IPS-18a (cell line): Measurements from ENCODE around the gene MAP3K19.
"Not testable (repeated sequence)": the region's sequence is repeated elsewhere in the genome, so short reads cannot be mapped to it uniquely, and the experiment has no call there.

Source experiments
- H3K27ac ChIP-seq: one replicate; pipeline ENCODE4 v1.5.1; 2013; ENCODE audit warnings: low read length
- H3K27me3 ChIP-seq: one replicate; pipeline ENCODE4 v1.6.1; 2013; ENCODE audit warnings: mild to moderate bottlenecking, low read length; ENCODE audit not compliant: control insufficient read depth, insufficient read depth
- H3K36me3 ChIP-seq: one replicate; pipeline ENCODE4 v1.6.1; 2013; ENCODE audit warnings: low read depth, low read length; ENCODE audit not compliant: control insufficient read depth
- H3K4me1 ChIP-seq: one replicate; pipeline ENCODE4 v1.6.1; 2013; ENCODE audit warnings: low read depth, low read length; ENCODE audit not compliant: control insufficient read depth
- H3K4me3 ChIP-seq: one replicate; pipeline ENCODE4 v1.5.1; 2013; ENCODE audit warnings: low read length
- H3K9ac ChIP-seq: one replicate; pipeline ENCODE4 v1.6.1; 2013; ENCODE audit warnings: mild to moderate bottlenecking, low read length, moderate library complexity
- H3K9me3 ChIP-seq: one replicate; pipeline ENCODE4 v1.6.1; 2013; ENCODE audit warnings: low read depth, low read length; ENCODE audit not compliant: control insufficient read depth

Gene MAP3K19

DNA sequence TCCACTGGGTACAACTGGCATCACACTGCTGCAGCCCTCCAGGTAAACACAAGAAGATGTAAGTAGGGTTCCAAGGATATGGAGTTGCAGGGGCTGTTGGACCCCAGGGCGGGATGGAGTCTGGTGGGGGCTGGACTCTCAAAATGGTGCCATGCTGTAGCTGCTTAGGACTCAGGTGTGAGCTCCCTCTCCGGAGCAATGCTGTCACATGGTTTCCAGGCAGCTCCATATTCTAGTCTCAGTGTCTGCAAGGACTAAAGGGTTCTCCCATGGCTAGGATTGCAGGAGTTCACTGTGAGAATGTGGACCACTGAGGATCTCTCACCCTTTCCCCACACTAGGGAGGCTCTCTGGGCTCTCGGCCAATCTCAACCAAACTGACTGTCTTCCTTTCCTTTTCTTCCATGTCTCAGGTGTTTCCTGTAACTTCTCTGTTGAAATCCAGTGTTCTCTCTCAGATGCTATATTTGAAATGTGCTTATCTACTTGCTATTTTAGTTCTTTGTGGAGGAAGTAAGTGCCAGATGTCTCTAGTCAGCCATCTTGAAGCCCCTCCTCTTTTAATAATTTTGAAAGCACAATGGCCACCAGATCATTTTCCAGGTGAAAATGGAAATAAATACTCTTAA, 71.1 kb downstream of the MAP3K19 start:
- Histone ChIP-seq H3K27me3 (no peaks in the 10 kb centered on the region), H3K4me1 (no peaks in the 10 kb centered on the region), H3K9me3 (peaks cover 8% of the 10 kb centered on the region), H3K36me3 (no peaks in the 10 kb centered on the region), H3K27ac (no peak overlapping the region), H3K9ac (no peak overlapping the region), H3K4me3 (no peak overlapping the region)

DNA sequence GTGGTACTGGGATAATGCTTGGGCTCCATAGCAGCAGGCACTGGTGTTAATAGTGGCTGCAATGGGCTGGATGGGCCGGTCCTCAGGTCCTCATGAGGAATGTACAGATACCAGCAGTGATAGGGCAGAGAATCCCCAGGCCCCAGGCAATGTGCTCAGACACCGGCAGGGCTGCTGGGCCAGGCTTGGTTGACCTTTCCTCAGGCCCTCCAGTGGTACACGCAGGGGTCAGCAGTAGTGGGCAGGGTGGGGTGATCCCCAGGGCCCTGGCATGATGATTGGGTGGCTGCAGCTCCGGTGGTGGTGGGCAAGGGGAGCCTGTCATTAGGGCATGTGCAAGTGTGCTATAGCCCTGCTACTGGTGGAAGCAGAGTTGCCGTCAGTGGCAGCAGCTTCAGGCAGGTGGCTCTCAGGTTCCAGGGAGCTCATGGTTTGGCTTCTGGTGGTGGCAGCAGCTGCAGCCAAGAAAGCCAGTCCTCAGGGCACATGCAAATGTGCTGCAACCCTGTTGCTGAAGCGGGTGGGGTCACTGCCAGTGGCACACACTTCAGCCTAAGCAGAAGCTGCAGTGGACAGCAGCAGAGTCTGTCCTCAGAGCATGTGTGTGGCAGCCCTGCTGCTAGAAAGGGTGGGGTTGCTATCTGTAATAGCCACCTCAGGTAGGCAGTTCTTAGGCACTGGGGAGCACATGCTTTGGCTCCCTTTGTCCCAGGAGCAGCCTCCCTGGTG, 71.8 kb downstream of the MAP3K19 start:
- H3K4me3 ChIP-seq, result no peak overlapping the region
- H3K9me3 ChIP-seq, result peaks cover 8% of the 10 kb centered on the region
- H3K9ac ChIP-seq, result no peak overlapping the region
- H3K27ac ChIP-seq, result no peak overlapping the region
- H3K36me3 ChIP-seq, result no peaks in the 10 kb centered on the region
- H3K27me3 ChIP-seq, result no peaks in the 10 kb centered on the region
- no peaks in the 10 kb centered on the region for H3K4me1 ChIP-seq

DNA sequence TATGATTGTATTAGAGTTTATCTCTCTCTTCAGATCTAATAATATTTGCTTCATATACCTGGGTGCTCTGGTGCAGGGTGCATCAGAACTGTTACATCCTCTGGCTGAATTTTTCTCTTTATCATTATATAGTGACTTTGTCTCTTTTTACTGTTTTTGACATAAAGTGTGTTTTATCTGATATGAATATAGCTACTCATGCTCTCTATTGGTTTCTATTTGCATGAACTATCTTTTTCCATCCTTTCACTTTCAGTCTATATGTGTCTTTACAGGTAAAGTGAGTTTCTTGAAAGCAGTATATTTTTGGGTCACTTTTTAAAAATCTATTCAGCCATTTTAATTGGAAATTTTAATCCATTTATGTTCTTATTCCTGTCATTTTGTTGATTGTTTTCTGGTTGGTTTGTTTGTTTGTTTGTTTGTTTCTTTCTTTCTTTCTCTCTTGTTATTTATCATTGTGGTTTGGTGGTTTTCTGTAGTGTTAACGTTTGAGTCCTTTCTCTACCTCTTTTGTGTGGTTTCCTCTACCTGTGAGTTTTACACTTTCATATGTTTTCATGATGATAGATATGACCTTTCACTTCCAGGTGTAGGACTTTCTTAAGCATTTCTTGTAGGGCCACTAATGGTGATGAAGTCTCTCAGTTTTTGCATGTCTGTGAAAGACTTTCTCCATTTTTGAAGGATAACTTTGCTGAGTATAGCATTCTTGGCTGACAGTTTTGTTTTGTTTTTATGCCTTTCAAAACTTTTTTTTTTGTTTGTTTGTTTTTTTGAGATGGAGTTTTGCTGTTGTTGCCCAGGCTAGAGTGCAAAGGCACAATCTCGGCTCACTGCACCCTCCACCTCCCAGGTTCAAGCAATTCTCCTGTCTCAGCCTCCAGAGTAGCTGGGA, 73.8 kb downstream of the MAP3K19 start:
- peaks cover 11% of the 10 kb centered on the region for H3K9me3 ChIP-seq
- no peak overlapping the region for H3K4me3 ChIP-seq
- no peaks in the 10 kb centered on the region for H3K4me1 ChIP-seq
- H3K27ac ChIP-seq, result no peak overlapping the region
- no peak overlapping the region for H3K9ac ChIP-seq
- no peaks in the 10 kb centered on the region for H3K36me3 ChIP-seq
- no peaks in the 10 kb centered on the region for H3K27me3 ChIP-seq

DNA sequence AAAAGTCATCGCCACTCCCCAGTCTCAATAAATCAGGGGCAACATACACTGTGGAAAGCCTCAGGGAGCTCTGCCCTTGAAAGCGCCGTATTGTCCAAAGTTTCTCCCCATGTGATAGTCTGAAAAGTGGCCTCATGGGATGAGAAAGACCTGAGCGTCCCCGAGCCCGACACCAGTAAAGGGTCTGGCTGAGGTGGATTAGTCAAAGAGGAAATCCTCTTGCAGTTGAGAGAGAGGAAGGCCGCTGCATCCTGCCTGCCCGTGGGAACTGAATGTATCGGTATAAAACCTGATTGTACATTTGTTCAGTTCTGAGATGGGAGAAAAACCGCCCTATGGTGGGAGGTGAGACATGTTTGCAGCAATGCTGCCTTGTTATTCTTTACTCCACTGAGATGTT, 80.1 kb downstream of the MAP3K19 start:
- not testable (repeated sequence) for H3K36me3 ChIP-seq, H3K9me3 ChIP-seq, H3K9ac ChIP-seq, H3K4me3 ChIP-seq, H3K27ac ChIP-seq, H3K27me3 ChIP-seq, H3K4me1 ChIP-seq

DNA sequence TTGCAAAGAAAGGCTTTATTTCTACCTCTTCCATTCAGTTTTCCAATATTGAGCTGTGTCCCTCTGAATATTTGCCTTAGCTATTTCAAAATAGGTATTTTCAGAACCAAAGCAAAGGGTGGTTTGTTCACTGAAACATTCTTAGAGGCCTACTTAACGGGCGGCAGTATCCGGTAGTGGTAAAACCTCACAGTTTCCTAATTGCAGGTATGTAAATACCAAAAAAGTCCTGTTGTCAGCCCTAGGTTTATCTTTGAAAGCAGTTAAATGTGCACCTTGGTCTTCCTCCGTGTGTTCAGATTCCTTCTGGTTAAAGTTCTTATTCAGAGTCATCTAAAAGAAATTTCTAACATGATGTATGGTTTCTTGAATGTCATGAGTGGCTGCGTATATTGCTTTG, 89.8 kb downstream of the MAP3K19 start:
- Histone ChIP-seq H3K4me3 (no peak overlapping the region), H3K27ac (no peak overlapping the region), H3K9me3 (no peaks in the 10 kb centered on the region), H3K4me1 (no peaks in the 10 kb centered on the region), H3K9ac (no peak overlapping the region), H3K36me3 (peaks cover 50% of the 10 kb centered on the region), H3K27me3 (no peaks in the 10 kb centered on the region)

DNA sequence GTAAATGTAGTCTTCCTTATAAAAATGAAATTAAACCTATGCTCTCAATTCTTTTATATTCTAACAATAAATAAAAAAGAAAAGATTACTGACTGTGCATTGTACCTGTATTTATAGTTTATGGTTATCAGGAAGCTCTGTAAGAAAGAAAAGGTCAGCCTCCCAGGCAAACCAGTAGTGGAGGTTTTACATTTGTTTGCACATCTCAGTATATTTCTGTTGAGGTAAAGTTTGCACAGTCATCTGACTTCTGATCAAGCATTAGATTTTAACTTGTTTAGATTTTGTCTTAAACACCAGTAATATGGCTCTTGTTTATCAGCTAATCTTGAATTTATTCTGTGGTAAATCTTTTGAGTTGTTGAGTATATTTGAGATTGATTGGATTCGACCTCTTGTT, 91.5 kb downstream of the MAP3K19 start:
- Histone ChIP-seq H3K27me3 (no peaks in the 10 kb centered on the region), H3K9me3 (no peaks in the 10 kb centered on the region), H3K9ac (no peak overlapping the region), H3K4me3 (no peak overlapping the region), H3K27ac (no peak overlapping the region), H3K36me3 (peaks cover 65% of the 10 kb centered on the region), H3K4me1 (no peaks in the 10 kb centered on the region)

DNA sequence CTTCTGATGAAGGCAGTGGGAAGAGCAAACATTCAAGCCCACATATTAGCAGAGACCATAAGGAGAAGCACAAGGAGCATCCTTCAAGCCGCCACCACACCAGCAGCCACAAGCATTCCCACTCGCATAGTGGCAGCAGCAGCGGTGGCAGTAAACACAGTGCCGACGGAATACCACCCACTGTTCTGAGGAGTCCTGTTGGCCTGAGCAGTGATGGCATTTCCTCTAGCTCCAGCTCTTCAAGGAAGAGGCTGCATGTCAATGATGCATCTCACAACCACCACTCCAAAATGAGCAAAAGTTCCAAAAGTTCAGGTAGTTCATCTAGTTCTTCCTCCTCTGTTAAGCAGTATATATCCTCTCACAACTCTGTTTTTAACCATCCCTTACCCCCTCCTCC, 93.2 kb downstream of the MAP3K19 start:
- no peaks in the 10 kb centered on the region for H3K27me3 ChIP-seq
- no peaks in the 10 kb centered on the region for H3K9me3 ChIP-seq
- H3K36me3 ChIP-seq, result peaks cover 74% of the 10 kb centered on the region
- H3K4me3 ChIP-seq, result no peak overlapping the region
- H3K9ac ChIP-seq, result no peak overlapping the region
- no peak overlapping the region for H3K27ac ChIP-seq
- H3K4me1 ChIP-seq, result no peaks in the 10 kb centered on the region

DNA sequence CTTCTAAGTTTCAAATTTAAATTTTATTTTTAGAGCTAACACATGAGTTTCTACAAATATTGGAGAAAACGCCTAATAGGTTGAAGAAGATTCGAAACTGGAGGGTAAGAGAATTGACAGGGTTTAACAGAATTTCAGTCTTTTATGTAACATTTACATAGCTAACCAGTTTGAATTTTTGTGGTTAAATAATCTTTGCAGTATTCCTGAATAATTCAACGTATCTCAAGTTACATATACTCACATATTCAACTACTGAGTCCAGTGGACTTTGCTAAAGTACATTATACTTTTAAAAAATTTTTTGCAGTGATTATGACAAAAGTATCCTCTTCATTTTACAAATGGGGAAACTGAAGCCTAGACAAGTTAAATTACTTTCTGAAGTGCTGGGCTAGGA, 94.6 kb downstream of the MAP3K19 start:
- H3K4me1 ChIP-seq, result no peaks in the 10 kb centered on the region
- H3K9me3 ChIP-seq, result no peaks in the 10 kb centered on the region
- H3K36me3 ChIP-seq, result peaks cover 78% of the 10 kb centered on the region
- H3K27me3 ChIP-seq, result no peaks in the 10 kb centered on the region
- H3K9ac ChIP-seq, result no peak overlapping the region
- no peak overlapping the region for H3K27ac ChIP-seq
- no peak overlapping the region for H3K4me3 ChIP-seq

DNA sequence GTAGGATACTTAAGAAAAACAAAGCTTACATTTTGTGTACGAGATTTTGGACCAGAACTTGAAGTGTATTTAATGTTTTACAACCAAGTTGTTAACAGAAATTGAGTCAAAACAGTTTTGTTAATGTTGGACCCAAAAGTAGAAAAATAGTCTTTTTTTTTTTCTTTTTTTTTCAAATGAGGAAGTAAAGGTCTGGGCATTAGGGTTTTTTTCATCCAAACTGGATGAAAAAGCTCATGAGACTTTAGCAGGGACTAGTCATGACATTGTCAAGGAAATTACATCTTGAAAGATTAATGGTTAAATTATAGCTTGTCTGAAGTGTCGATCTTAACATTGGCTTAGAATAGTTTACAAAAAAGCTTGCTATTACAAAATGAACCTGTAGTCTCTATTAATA, 96.4 kb downstream of the MAP3K19 start:
- Histone ChIP-seq H3K27me3 (no peaks in the 10 kb centered on the region), H3K9me3 (no peaks in the 10 kb centered on the region), H3K9ac (no peak overlapping the region), H3K4me1 (no peaks in the 10 kb centered on the region), H3K27ac (no peak overlapping the region), H3K4me3 (no peak overlapping the region), H3K36me3 (peaks cover 77% of the 10 kb centered on the region)

DNA sequence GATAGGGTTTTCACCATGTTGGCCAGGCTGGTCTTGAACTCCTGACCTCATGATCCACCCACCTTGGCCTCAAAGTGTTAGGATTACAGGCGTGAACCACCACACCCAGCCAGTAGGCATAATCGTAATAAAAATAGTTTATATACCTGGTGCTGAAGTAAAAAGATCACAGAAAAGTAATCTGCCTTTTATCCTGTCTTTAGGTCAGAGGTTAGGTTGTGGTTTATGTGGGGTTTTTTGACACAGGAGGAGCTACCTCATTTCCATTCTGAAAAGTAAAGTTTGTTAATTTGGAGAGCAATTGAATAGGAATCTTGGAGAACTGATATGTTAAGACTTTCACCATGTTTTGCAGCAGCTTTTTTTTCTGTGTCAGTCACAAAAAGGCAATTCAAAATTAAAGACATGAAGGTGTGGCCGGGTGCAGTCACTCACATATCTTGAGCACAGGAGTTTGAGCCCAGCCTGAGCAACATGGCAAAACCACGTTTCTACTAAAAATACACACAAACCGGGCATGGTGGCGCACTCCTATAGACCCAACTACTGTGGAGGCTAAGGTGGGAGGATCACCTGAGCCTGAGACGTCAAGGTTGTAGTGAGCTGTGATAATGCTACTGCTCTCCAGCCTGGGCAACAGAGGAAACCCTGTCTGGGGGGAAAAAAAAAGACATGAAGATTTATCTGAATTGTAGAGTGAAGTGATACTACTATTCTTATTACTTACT, 97.1 kb downstream of the MAP3K19 start:
- Histone ChIP-seq H3K9ac (no peak overlapping the region), H3K36me3 (peaks cover 77% of the 10 kb centered on the region), H3K27ac (no peak overlapping the region), H3K4me3 (no peak overlapping the region), H3K9me3 (no peaks in the 10 kb centered on the region), H3K4me1 (peaks cover under 1% of the 10 kb centered on the region), H3K27me3 (no peaks in the 10 kb centered on the region)

DNA sequence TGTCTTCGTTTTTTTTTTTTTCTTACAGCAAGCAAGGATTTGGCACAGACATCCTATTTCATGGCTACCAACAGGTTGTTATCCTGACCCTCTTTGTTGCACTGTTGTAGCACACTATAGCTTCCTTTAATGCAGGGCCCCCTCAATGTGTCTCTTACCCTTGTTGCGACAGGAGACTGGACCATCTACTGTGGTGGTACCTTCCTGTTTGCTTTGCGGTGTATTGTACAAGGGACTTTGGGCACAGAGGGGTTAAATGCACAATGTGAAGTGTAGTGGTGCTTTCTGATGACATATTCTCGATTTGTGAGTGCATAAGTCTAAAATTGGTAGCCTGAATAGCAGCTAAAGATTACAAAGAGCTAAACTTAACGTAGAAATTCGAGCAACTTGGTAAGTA, 101.2 kb downstream of the MAP3K19 start:
- no peak overlapping the region for H3K4me3 ChIP-seq
- no peaks in the 10 kb centered on the region for H3K9me3 ChIP-seq
- H3K36me3 ChIP-seq, result peaks cover 61% of the 10 kb centered on the region
- H3K27me3 ChIP-seq, result no peaks in the 10 kb centered on the region
- H3K27ac ChIP-seq, result no peak overlapping the region
- H3K9ac ChIP-seq, result no peak overlapping the region
- H3K4me1 ChIP-seq, result peaks cover 15% of the 10 kb centered on the region
